Kidney (tissue), 14 donors: Measurements from ENCODE around the gene DCAF6. TPM values are rescaled to one million over a fixed set of nuclear protein-coding genes. Genes with fewer than 3 reads are reported as not detected.

Source experiments
- DNase-seq, 5 donors: peaks; one replicate each; pipeline ENCODE4 v3.0.0-alpha.2; 2013 to 2020
- FAIRE-seq: peaks from 2 replicates; lab custom pipeline; 2012; peaks lifted over from hg19 to GRCh38; lab: Jason Lieb, UNC
- H3K27ac ChIP-seq, 2 donors: one replicate each; pipeline ENCODE4 v1.7.0; 2013; ENCODE audit warnings: low read depth in 2 of 2, low read length in 2 of 2, inconsistent platforms in 1 of 2
- H3K27me3 ChIP-seq: one replicate; pipeline ENCODE4 v1.7.1; 2013; ENCODE audit warnings: low read length, inconsistent platforms; ENCODE audit not compliant: control insufficient read depth, insufficient read depth
- H3K36me3 ChIP-seq, 3 donors: one replicate each; pipeline versions ENCODE4 v1.7.0 to v1.7.1; 2013; ENCODE audit warnings: low read length in 3 of 3, control low read depth in 1 of 3, inconsistent platforms in 1 of 3; ENCODE audit not compliant: insufficient read depth in 3 of 3, control insufficient read depth in 2 of 3
- H3K4me1 ChIP-seq, 3 donors: one replicate each; pipeline versions ENCODE4 v1.7.0 to v1.7.1; 2013; ENCODE audit warnings: low read length in 3 of 3, inconsistent platforms in 1 of 3, low read depth in 1 of 3; ENCODE audit not compliant: control insufficient read depth in 2 of 3, insufficient read depth in 2 of 3
- H3K4me3 ChIP-seq, 3 donors: one replicate each; pipeline versions ENCODE4 v1.7.0 to v1.8.1; 2013; ENCODE audit warnings: low read length in 3 of 3, control low read depth in 1 of 3, inconsistent platforms in 1 of 3
- H3K9ac ChIP-seq, 3 donors: one replicate each; pipeline versions ENCODE4 v1.7.0 to v1.7.1; 2013; ENCODE audit warnings: low read length in 3 of 3, control low read depth in 1 of 3, inconsistent platforms in 1 of 3
- H3K9me3 ChIP-seq, 3 donors: one replicate each; pipeline versions ENCODE4 v1.7.0 to v1.7.1; 2013; ENCODE audit warnings: low read length in 3 of 3, control low read depth in 1 of 3, inconsistent platforms in 1 of 3; ENCODE audit not compliant: control insufficient read depth in 2 of 3, insufficient read depth in 1 of 3
- CTCF ChIP-seq: IDR thresholded peaks from 3 replicates; pipeline ENCODE4 v1.5.1; 2012; ENCODE audit warnings: mild to moderate bottlenecking, moderate library complexity, borderline replicate concordance; ENCODE audit not compliant: insufficient read depth; ENCODE audit errors: extremely low read depth
- intact Hi-C: fragments of 100-400 bp; cut with DNase I; formaldehyde crosslinking; loops from one replicate; pipeline ENCODE4 v1.11.1; 2022
- polyA plus RNA-seq: library from polyadenylated mRNA; stranded (reverse); fragments of 350-450 nt; fragmentation: Illumina TruSeq; extraction: RNeasy Lipid Tissue Mini Kit (QIAGEN cat#74804); gene quantifications from one replicate; pipeline ENCODE4 v1.2.3, GENCODE V29; 2014; ENCODE audit warnings: low read depth, low replicate concordance; ENCODE audit not compliant: insufficient read depth
- total RNA-seq: library from RNA; stranded (reverse); fragmentation: NEBNext Ultra II Directional; extraction: Animal tissue kit (Norgen Biotek cat#: 25700); gene quantifications from one replicate; pipeline ENCODE4 v1.2.1, GENCODE V29; 2021
- donor health status: control.
- donor health status: control.
- donor health status: control.
- donor health status: control.
- donor health status: control.
- donor health status: DM: yes; HTN: yes; CAD: no.
- donor health status: Normal renal cell carcinoma (clear cell type).

The DCAF6 gene
- total and polyA plus RNA-seq, 2 donors from 2014 or later: 30.8 to 58.8 TPM

- H3K36me3 ChIP-seq: no peaks in the 10 kb centered on the region
- no peaks in the 10 kb centered on the region for H3K4me1 ChIP-seq
- DNase-seq (no peak), FAIRE-seq (no peak)
- no peak overlapping the region for H3K27ac ChIP-seq
- H3K9ac ChIP-seq: no peak overlapping the region
- intact Hi-C loops: no loop called here
- H3K27me3 ChIP-seq: no peaks in the 10 kb centered on the region
- H3K4me3 ChIP-seq: no peak overlapping the region
- no peaks in the 10 kb centered on the region for H3K9me3 ChIP-seq
- TF ChIP-seq CTCF: no peak
Observed at GRCh38 chr1:168110896-168111545, 174.5 kb downstream of the DCAF6 start.

GRCh38 chr1:168112673-168113305, 176.3 kb downstream of the DCAF6 start:
- no peaks in the 10 kb centered on the region for H3K27me3 ChIP-seq
- H3K36me3 ChIP-seq: no peaks in the 10 kb centered on the region
- intact Hi-C loops: no loop called here
- H3K9me3 ChIP-seq: no peaks in the 10 kb centered on the region
- no peak overlapping the region for H3K4me3 ChIP-seq
- H3K9ac ChIP-seq: no peak overlapping the region
- no peak for TF ChIP-seq CTCF
- no peak overlapping the region for H3K27ac ChIP-seq
- no peak for DNase-seq
- FAIRE-seq: no peak
- no peaks in the 10 kb centered on the region for H3K4me1 ChIP-seq

GRCh38 chr1:168114845-168115244, 178.4 kb downstream of the DCAF6 start:
- intact Hi-C loops: no loop called here
- no peak for DNase-seq

More at GRCh38 chr1:168114845-168115244, 178.4 kb downstream of the DCAF6 start:
- no peaks in the 10 kb centered on the region for H3K27me3 ChIP-seq
- FAIRE-seq: no peak
- H3K9ac ChIP-seq: no peak overlapping the region
- no peak for TF ChIP-seq CTCF
- H3K4me3 ChIP-seq: no peak overlapping the region
- no peaks in the 10 kb centered on the region for H3K4me1 ChIP-seq
- no peak overlapping the region for H3K27ac ChIP-seq
- H3K9me3 ChIP-seq: no peaks in the 10 kb centered on the region
- no peaks in the 10 kb centered on the region for H3K36me3 ChIP-seq
